Stimulated activated CD8-positive, alpha-beta memory T cell treated with anti-CD3 and anti-CD28 coated beads, Interleukin-15, amount 100 ng/mL, for 24 hours (primary cell): ENCODE measurements around the gene DNAJB9.
"Not testable (repeated sequence)": the region's sequence is repeated elsewhere in the genome, so short reads cannot be mapped to it uniquely, and the experiment has no call there.

Experiments
- DNase-seq: peaks from one replicate; pipeline ENCODE4 v3.0.0-alpha.2; 2020; ENCODE audit warnings: low read depth

Gene DNAJB9

DNA sequence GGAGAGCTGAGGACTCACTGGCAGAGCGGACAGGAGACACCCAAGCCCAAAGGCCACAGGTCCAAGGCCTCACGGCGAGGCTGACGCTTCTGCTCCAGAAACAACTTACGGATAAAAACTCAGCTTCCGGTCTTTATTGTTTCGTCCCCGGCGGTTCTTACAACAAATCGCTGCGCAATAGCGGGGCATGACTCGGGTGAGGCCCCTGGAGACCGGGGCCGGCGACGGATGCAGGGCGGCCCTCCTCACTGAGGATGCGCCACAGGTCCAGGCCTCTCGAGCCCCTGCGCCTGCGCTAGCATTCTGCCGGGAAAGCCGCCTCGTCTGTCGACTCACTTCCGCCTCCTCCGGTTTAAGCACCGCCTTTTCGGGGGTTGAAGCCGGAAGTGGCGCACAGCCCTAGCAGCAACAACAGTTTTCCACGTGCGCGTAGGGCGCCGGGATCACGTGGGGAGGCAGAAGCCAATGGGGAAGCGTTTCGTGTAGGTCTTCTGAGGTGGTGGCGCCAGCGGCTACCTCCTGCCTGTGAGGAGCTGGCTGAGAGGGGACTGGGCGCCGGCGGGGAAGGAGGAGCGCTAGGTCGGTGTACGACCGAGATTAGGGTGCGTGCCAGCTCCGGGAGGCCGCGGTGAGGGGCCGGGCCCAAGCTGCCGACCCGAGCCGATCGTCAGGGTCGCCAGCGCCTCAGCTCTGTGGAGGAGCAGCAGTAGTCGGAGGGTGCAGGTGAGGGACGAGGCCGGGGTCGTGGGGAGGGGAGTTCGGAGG is at the start of gene DNAJB9, which contains the start of gene THAP5:
TSS of gene DNAJB9 (plus strand) at position 494 of the 765 bp plus-strand sequence. CDS start 1,853 bp downstream, outside the sequence.
TSS of gene THAP5 (minus strand) at position 326 of the 765 bp plus-strand sequence. CDS start at position 189, 137 bp downstream.
- DNase-seq, result peak; percentile 91

DNA sequence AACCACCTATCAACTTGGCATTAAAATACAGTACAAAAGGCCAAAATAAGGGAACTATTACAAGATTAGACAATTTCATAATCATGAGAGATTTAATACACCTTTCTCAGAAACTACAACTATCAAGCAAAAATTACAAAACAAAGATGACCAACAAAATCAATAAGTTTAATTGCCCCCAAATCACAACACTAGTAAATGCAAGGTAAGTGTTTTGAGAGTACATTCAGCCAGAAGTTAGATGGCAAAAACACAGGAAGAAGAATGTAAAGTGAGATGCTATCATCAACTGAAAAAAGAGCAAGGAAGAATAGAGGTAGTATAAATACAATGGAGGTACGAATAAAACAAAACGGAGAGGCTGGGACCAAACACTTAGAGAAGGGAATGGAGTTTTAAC is 46.9 kb upstream of the DNAJB9 start:
- no peak for DNase-seq

DNA sequence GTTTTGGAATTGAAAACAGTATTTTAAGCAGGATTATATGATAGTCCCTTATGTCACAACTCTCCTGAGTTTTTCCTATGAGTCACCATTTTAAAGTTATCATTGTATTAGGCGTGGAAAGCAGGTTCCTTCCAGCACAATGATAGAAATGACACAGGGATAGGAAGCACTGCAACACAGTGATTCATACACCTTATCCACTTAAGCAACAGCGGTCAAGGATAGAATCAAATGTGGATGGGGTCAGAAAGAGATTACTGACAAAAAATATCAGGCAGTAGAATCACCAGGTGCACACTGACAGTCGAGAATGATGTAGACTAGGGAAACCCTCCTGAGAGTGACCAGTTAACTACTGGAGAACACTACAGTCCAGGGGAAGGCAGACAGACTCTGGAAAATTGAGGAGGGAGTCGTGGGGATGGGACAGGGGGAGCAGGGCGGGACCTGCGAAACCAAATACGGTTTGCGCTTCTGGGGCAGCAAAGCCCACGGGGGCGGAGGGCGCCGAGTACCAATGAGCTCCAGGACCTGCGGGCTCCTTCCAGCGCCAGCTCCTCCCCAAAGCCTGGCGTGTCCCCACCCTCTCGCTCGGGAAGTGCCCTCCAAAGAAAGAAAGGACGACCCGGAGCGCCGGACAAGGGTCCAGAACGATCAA is 44.2 kb upstream of the DNAJB9 start:
- DNase-seq, result no peak

DNA sequence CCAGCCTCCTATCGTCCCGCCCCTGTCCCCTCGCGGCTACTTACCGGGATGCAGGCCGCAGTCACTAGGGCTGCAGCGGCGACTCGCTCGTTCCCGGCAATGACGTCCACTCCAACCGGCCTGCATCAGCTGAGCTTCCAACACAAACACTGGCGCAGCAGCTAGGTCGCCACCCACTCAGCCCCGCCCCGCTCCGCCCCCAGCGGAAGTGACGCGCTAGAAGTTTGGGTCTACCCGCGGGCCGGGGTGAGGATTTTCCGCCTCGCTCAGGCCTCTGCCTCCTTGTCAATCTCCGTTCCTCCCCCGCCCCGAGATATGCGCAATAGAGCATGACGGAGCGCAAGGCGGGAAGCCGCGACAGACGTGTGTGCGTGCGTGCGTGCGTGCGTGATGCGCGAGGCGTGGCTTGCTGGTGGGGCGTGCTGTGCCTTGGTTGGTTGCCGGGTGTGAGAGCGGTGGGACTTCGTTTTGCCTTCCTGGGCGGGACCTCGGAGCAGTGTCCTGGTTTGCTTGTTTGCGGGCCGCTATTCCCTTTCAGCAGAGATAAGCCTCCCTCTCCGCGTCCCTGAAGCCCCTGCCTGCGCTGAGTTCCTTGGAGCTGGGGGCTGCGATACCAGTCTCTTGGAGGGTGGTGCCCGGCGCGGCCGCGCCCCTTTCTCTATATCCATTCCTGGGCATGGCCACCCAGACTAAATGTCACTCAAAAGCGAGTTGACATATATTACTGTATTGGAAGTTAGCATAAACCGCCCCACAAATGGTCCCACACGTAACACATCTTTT is 43.5 kb upstream of the DNAJB9 start, which contains the start of gene PNPLA8:
TSS of gene PNPLA8 (minus strand) at position 151 of the 783 bp plus-strand sequence. CDS start 10,644 bp downstream, outside the sequence.
- DNase-seq, result peak; percentile 100

DNA sequence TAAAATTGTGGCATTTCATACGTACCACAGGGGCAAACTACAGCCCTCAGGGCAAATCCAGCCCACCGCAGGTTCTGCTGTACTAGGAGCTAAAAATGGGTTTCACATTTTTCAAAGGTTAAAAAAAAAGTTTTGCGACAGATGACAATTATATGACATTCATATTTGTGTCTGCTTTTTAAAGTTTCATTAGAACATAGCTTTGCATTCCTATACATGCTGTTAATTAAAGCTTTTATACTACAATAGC is 43.0 kb upstream of the DNAJB9 start:
- DNase-seq, result no peak

DNA sequence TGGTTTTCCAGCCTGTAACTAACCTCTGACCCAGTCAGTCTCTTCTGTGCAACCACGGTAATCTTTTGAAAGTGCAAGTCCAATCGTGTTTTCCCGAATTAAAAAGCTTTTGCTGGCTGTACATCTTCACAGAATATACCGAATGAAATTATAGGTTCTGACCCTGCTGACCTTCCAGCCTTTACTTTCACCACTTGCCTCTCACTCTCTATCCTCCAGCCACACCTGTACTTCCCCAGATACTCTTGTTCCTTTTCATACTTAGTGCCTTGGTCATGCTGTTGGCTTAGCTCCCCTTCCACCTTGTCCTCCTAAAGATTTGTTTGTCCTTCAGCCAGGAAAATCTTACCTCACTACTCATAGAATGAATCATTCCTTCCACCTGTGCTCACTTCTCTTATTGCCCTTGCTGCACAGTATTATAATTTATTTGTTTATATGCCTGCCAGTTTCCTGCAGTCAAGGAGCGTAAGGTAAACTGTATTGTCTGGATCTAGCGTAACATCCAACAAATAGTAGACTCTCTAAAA is 41.4 kb upstream of the DNAJB9 start:
- DNase-seq, result no peak

DNA sequence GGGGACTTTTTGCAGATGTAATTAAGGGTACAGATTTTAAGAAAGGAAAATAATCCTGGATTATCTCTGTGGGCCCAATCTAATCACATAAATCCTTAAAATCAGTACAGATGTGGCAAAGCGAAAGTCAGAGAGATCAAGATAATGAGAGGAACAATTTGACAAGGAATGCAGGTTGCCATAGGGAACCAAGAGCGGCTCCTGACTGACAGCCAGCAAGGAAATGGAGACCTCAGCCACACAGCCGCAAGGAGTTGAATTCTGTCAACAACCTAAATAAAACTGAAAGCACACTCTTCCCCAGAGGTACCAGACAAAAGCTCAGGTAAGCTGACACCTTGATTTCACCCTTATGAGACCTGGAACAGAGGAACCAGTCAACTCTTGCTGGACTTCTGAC is 40.3 kb upstream of the DNAJB9 start:
- DNase-seq, result no peak

DNA sequence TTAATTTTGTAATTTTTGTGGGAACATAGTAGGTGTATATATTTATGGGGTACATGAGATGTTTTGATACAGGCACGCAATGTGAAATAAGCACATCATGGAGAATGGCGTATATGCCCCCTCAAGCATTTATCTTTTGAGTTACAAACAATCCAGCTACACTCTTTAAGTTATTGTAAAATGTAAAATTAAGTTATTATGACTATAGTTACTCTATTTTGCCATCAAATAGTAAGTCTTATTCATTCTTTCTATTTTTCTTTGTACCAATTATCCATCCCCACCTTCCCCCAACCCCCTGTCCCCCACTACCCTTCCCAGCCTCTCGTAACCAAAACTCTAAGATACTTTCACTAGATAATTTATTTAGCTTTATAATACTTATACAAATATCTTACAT is 36.0 kb upstream of the DNAJB9 start:
- DNase-seq, result no peak

DNA sequence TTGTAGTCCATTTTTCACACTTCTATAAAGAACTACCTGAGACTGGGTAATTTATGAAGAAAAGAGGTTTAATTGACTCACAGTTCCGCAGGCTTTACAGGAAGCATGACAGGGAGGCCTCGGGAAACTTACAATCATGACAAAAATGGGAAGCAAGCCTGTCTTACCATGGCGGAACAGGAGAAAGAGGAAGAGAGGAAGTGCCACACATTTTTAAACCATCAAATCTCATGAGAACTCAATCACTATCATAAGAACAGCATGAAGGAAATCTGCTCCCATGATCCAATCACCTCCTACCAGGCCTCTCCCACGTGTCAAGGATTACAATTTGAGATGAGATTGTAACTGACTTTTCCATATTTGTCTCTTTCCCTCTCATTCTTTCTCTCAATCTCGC is 34.4 kb upstream of the DNAJB9 start:
- no peak for DNase-seq

DNA sequence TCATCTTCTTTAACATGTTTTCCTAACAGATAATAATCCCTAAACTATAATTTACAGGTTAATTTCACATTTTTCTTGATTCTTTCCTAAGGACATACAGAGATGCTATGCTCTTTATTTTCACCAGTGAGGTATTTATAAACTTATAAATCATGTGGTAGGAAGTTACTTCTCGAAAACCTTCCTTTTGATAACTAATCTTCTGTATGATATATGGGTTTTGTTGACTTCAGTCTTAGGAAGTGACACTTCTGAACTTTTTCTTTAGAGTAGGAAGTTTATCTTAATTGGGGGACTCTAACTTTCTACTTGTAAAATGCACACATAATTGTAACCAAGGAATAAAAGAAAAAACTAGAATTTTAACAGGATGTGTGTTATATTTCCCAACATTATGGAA is 33.9 kb upstream of the DNAJB9 start:
- DNase-seq, result no peak

DNA sequence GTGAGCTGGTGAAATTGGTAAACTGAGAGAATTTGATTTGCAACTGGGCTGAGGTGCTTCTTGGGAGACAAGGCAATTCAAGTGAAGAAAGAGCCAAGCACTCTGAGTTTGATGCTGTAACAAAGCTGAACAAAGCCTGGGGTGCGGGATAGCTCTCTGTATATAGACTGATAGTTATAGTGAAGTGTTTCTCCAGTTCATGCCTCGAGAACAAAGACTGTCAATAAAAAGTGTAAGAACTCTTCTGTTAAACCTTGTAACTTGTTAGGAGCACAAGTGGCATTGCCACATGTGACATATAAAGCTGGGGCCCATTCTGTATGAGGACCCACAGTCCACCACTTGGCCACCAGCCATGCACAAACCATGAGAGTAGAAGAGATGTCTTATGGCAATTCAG is 32.4 kb upstream of the DNAJB9 start:
- no peak for DNase-seq

DNA sequence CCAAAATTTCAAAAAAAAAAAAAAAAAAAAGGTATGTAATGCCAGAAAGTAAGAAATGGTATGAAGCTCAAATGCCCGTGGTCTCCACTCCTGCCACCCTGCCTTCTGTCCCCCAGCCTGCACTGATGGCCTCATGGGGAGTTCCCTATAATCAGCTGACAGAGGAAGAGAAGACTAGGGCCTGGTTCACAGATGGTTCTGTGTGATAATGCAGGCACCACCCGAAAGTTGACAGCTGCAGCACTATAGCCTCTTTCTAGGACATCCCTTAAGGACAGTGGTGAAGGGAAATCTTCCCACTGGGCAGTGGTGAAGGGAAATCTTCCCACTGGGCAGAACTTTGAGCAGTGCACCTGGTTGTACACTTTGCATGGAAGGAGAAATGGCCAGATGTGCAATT is 31.4 kb upstream of the DNAJB9 start:
- not testable (repeated sequence) for DNase-seq

DNA sequence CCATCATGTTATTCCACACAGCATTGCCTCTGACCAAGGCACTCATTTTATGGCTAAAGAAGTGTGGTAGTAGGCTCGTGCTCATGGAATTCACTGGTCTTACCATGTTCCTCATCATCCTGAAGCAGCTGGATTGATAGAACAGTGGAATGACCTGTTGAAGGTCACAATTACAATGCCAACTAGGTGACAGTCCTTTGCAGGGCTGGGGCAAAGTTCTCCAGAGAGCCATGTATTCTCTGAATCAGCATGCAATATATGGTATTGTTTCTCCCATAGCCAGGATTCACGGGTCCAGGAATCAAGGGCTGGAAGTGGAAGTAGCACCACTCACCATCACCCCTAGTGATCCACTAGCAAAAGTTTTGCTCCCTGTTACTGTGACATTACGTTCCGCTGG is 31.0 kb upstream of the DNAJB9 start:
- DNase-seq, result not testable (repeated sequence)

DNA sequence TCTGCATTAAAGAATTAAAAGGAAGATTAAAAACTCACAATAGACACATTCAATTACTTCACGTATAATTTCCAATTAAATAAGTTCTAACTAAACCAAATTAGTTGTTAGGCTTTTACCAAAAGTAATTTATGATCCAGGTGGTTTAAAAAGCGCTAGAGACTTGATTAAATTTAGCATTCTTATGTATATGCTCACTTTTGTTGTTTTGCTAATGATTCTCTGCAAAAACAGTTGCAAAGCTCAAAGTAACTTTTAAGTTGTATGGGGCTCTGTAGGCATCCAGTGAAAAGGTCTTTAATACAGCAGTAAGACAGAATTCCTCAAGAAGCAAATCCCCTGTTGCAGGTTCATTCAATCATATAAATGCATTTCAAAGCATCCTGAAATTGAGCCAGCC is 28.2 kb upstream of the DNAJB9 start:
- DNase-seq, result no peak

DNA sequence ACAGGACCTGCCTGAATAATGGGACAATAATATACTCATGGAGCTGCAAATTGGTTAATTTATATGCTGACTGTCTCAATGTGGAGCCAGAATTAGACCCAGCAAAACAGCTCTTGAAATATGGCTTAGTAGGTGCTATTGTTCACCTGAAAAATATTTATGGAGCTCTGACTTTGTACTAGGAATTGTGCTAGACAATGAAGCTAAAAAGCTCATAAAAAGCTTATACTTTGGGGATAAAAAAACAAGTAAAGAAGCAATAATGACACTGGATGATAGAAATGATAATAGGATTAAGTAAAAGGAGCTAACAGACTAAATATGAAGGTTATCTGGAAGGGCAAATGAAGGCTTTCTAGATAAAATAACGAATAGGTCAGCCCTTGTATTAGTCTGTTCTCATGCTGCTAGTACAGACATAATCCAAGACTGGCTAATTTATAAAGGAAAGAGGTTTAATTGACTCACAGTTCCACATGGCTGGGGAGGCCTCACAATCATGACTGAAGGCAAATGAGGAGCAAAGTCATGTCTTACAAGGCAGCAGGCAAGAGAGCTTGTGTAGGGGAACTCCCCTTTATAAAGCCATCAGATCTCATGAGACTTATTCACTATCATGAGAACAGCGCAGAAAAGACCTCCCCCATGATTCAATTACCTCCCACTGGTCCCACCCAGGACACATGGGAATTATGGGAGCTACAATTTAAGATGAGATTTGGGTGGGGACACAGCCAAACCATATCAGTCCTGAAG is 21.4 kb upstream of the DNAJB9 start:
- not testable (repeated sequence) for DNase-seq

DNA sequence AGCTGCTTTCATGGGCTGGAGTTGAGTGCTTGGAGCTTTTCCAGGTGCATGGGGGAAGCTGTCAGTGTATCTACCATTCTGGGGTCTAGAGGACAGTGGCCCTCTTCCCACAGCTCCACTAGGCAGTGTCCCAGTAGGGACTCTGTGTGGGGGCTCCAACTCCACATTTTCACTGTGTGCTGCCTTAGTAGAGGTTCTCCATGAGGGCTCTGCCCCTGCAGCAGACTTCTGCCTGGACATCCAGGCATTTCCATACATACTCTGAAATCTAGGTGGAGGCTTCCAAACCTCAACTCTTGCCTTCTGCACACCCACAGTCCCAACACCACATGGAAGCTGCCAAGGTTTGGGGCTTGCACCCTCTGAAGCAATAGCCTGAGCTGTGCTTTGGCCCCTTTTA is 13.0 kb upstream of the DNAJB9 start:
- not testable (repeated sequence) for DNase-seq

DNA sequence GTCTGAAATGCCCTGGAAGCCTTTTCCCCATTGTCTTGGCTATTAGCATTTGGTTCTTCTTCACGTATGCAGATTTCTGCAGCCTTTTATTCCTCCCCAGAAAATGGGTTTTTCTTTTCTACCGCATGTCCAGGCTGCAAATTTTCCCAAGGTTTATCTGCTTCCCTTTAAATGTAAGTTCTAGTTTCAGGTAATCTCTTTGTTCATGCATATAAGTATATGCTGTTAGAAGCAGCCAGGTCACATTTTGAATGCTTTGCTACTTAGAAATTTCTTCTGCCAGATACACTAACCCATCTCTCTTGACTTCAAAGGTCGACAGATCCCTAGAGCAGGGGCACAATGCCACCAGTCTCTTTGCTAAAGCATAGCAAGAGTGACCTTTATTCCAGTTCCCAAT is 12.5 kb upstream of the DNAJB9 start:
- DNase-seq, result no peak

DNA sequence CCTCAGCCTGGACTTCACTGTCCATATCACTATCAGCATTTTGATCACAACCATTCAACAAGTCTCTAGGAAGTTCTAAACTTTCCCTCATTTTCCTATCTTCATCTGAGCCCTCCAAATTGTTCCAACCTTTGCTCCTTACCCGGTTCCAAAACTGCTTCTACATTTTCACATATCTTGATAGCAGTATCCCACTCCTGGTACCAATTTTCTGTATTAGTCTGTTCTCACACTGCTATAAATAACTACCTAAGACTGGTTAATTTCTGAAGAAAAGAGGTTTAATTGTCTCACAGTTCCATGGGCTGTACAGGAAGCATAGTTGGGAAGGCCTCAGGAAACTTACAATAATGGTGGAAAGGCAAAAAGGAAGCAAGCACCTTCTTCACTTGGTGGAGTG is 12.1 kb upstream of the DNAJB9 start:
- no peak for DNase-seq

DNA sequence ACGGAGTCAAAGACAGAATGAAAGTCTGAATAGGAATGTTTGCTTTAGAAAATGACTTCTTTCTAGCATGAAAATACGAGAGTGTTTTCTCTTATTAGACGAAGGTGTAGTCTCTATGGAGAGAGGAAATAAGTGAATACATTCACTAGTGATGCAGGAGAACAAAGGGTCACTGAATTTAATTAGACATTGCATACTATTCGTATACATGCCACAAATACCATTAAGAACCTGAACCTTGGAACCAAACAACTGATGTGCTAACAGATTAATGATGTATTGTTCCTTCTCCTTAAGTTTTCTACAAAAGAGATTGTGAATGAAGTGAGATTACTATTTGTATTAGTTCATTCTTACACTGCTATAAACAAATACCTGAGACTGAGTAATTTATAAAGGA is 10.4 kb upstream of the DNAJB9 start:
- DNase-seq, result no peak

DNA sequence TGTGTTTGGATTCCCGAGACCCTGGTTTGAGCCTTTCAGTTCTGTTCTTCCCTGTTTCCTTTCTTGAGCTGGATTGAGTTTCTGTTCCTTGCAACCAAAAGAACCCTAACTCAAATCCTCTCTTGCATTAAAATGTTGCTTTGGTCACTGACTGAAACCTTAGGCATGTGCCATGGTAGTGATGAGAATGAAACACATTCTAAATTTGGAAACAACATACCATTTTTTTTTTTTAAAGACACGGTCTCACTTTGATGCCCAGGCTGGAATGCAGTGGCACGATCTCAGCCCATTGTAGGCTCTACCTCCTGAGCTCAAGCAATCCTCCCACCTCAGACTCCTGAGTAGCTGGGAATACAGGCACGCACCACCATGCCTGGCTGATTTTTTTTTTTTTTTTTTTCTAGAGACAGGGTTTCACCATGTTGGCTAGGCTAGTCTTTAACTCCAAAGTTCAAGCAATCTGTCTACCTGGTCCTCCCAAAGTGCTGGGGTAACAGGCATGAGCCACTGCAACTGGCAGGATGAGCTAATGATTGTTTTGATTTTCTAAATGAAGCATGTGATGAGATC is 8.5 kb upstream of the DNAJB9 start:
- no peak for DNase-seq

DNA sequence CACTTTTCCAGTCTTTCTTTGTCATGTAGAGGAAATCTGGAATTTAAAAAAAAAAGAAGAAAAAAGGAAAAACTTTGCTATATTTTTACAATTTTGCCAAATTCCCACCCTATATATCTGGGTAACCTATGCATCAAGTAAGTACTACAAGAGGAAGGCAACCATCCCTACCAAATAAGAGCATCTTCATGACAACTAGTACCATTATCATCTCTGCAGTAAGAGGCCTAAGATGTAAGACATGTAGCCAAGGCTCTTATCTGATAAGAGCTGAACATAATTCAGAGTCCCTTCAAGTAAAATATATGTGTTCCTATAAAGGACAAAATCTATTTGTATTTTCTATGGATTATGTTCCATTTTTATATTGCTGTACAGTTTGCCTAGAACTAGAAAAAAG is 3.7 kb upstream of the DNAJB9 start:
- DNase-seq, result no peak
